Measurements from ENCODE around the gene GRID1. TPM values are rescaled to one million over a fixed set of nuclear protein-coding genes. Genes with fewer than 3 reads are reported as not detected.

Gene GRID1
- total and polyA plus RNA-seq, 10 donors: 0.06 to 0.42 (median 0.15) TPM; not detected in 4

- no peaks in the 10 kb centered on the region for H3K4me1 ChIP-seq
- H3K27me3 ChIP-seq (replicated peaks in 1 of 7): peaks cover 0 to 50% (median 0%) of the 10 kb centered on the region in 7 donors
- DNase-seq: peak; percentile 53
- H3K9me3 ChIP-seq: no peaks in the 10 kb centered on the region
- H3K27ac ChIP-seq: no peak overlapping the region
- H3K36me3 ChIP-seq: no peaks in the 10 kb centered on the region
- intact Hi-C loops (cut with DNase I; ENCODE audit: low total_unique reads): no loop called here
- no peak for TF ChIP-seq CTCF (IDR thresholded peaks at IDR 0.05 in 8 of 11, conservative IDR thresholded peaks at IDR 0.05 in 3 of 11)
- no peak for TF ChIP-seq POLR2AphosphoS5 (IDR thresholded peaks at IDR 0.05)
- no peak for TF ChIP-seq POLR2A (IDR thresholded peaks at IDR 0.05)
- WGBS, 5 donors: 65 to 83% (median 76%) methylated on average over 4 to 5 of the region's 5 CpGs
- H3K4me3 ChIP-seq: no peak overlapping the region
Observed at GRCh38 chr10:86316990-86317389, 49.6 kb downstream of the GRID1 start.

- Histone ChIP-seq H3K27ac (no peak overlapping the region), H3K9me3 (no peaks in the 10 kb centered on the region), H3K27me3 (replicated peaks in 1 of 7) (peaks cover 0 to 46% (median 0%) of the 10 kb centered on the region in 7 donors), H3K4me1 (no peaks in the 10 kb centered on the region), H3K4me3 (no peak overlapping the region), H3K36me3 (no peaks in the 10 kb centered on the region)
- DNase-seq: peak; percentile 40
- 62 to 80% (median 69%) methylated on average over 2 to 4 of the region's 4 CpGs for WGBS, 5 donors
- intact Hi-C loops (cut with DNase I; ENCODE audit: low total_unique reads): no loop called here
- no peak for TF ChIP-seq POLR2A (IDR thresholded peaks at IDR 0.05)
Observed at GRCh38 chr10:86316274-86316835, 50.2 kb downstream of the GRID1 start.

- Histone ChIP-seq H3K27ac (no peak overlapping the region), H3K4me3 (no peak overlapping the region), H3K9me3 (no peaks in the 10 kb centered on the region), H3K36me3 (no peaks in the 10 kb centered on the region), H3K4me1 (no peaks in the 10 kb centered on the region), H3K27me3 (replicated peaks in 1 of 7) (peaks cover 0 to 52% (median 0%) of the 10 kb centered on the region in 7 donors)
- DNase-seq: peak; percentile 3
- intact Hi-C loops (cut with DNase I; ENCODE audit: low total_unique reads): no loop called here
- no peak for TF ChIP-seq POLR2A (IDR thresholded peaks at IDR 0.05)
- TF ChIP-seq POLR2AphosphoS5 (IDR thresholded peaks at IDR 0.05): no peak
- TF ChIP-seq CTCF (IDR thresholded peaks at IDR 0.05 in 8 of 11, conservative IDR thresholded peaks at IDR 0.05 in 3 of 11): no peak
Observed at GRCh38 chr10:86315549-86315942, 51.0 kb downstream of the GRID1 start.

GRCh38 chr10:86314616-86315548, 51.7 kb downstream of the GRID1 start:
- intact Hi-C loops (cut with DNase I; ENCODE audit: low total_unique reads): no loop called here
- Histone ChIP-seq H3K27ac (no peak overlapping the region), H3K36me3 (no peaks in the 10 kb centered on the region), H3K9me3 (no peaks in the 10 kb centered on the region), H3K27me3 (replicated peaks in 1 of 7) (peaks cover 0 to 52% (median 0%) of the 10 kb centered on the region in 7 donors), H3K4me1 (no peaks in the 10 kb centered on the region), H3K4me3 (no peak overlapping the region)
- 70 to 89% (median 72%) methylated on average over 6 to 7 of the region's 7 CpGs for WGBS, 5 donors
- DNase-seq: peak; percentile 64
- TF ChIP-seq CTCF (IDR thresholded peaks at IDR 0.05 in 8 of 11, conservative IDR thresholded peaks at IDR 0.05 in 3 of 11): no peak
- TF ChIP-seq POLR2AphosphoS5 (IDR thresholded peaks at IDR 0.05): no peak
